H1 (cell line): ENCODE measurements around the gene RNF114. TPM values are rescaled to one million over a fixed set of nuclear protein-coding genes. Genes with fewer than 3 reads are reported as not detected.

Source experiments
- CTCF ChIA-PET: fragments of 300-600 bp; sonication (Branson Sonifier 250); formaldehyde crosslinking; loops from one replicate; lab custom pipeline; 2021; ENCODE audit not compliant: partially characterized antibody; lab: Charles Lee
- POLR2A ChIA-PET: fragments of 300-600 bp; sonication (Branson Sonifier 250); formaldehyde crosslinking; loops from one replicate; lab custom pipeline; 2021; ENCODE audit warnings: inconsistent platforms; ENCODE audit not compliant: partially characterized antibody; lab: Charles Lee
- DNase-seq, 2 experiments: peaks; one replicate each; pipeline versions ENCODE4 v3.0.0 to v3.0.0-alpha.2; 2010 to 2022; ENCODE audit warnings: low spot score in 2 of 2, low read depth in 1 of 2, mixed read lengths in 1 of 2
- FAIRE-seq: peaks from 2 replicates; lab custom pipeline; 2011; peaks lifted over from hg19 to GRCh38; lab: Jason Lieb, UNC
- H2AFZ ChIP-seq: 2 replicates; pipeline ENCODE4 v1.8.1; 2012; ENCODE audit warnings: low read length, inconsistent platforms
- H2AK5ac ChIP-seq: 2 replicates; pipeline ENCODE4 v1.6.1; 2013; ENCODE audit warnings: low read depth, low read length
- H2BK120ac ChIP-seq: replicated peaks from 2 replicates; pipeline ENCODE3; 2013; ENCODE audit warnings: low read depth, low read length, inconsistent platforms
- H2BK12ac ChIP-seq: 2 replicates; pipeline ENCODE4 v1.6.1; 2013; ENCODE audit warnings: low read depth, low read length
- H2BK15ac ChIP-seq: 2 replicates; pipeline ENCODE4 v1.6.1; 2013; ENCODE audit warnings: low read length
- H2BK20ac ChIP-seq: 2 replicates; pipeline ENCODE4 v1.6.1; 2013; ENCODE audit warnings: low read length
- H2BK5ac ChIP-seq: 2 replicates; pipeline ENCODE4 v1.6.1; 2013; ENCODE audit warnings: low read depth, low read length
- H3K14ac ChIP-seq: 2 replicates; pipeline ENCODE4 v1.6.1; 2013; ENCODE audit warnings: inconsistent platforms; ENCODE audit not compliant: insufficient read length
- H3K18ac ChIP-seq: 2 replicates; pipeline ENCODE4 v1.6.1; 2013; ENCODE audit warnings: low read length; ENCODE audit errors: extremely low read depth
- H3K23ac ChIP-seq: 2 replicates; pipeline ENCODE4 v1.6.1; 2013; ENCODE audit warnings: inconsistent platforms; ENCODE audit not compliant: insufficient read length
- H3K23me2 ChIP-seq: 2 replicates; pipeline ENCODE4 v1.6.1; 2013; ENCODE audit warnings: low read depth, low read length
- H3K27ac ChIP-seq: 2 replicates; pipeline ENCODE4 v1.6.1; 2011; ENCODE audit warnings: low read depth, low read length, inconsistent platforms
- H3K27me3 ChIP-seq, 4 experiments: replicated peaks in 1 of 4; 1 replicate in 1 of 4; 2 replicates in 3 of 4; pipeline versions ENCODE4 v1.6.1 to v1.8.1; 2011 to 2013; ENCODE audit warnings: low read length in 3 of 4, mild to moderate bottlenecking in 3 of 4, inconsistent platforms in 2 of 4, mixed read lengths in 2 of 4, moderate library complexity in 1 of 4; ENCODE audit not compliant: control insufficient read depth in 3 of 4, insufficient read depth in 3 of 4; ENCODE audit errors: extremely low read depth in 1 of 4
- H3K36me3 ChIP-seq, 4 experiments: 2 replicates each; pipeline versions ENCODE4 v1.6.1 to v1.8.1; 2011 to 2013; ENCODE audit warnings: mild to moderate bottlenecking in 4 of 4, low read length in 3 of 4, moderate library complexity in 2 of 4, control low read depth in 1 of 4, inconsistent platforms in 1 of 4; ENCODE audit not compliant: insufficient read depth in 4 of 4, control insufficient read depth in 2 of 4
- H3K4ac ChIP-seq: replicated peaks from 2 replicates; pipeline ENCODE3; 2013; ENCODE audit warnings: low read length, low read depth, mixed read lengths, inconsistent platforms; ENCODE audit not compliant: insufficient read length
- H3K4me1 ChIP-seq, 4 experiments: replicated peaks in 1 of 4; 1 replicate in 1 of 4; 2 replicates in 3 of 4; pipeline versions ENCODE4 v1.6.1 to v1.8.1; 2011 to 2013; ENCODE audit warnings: low read length in 3 of 4, inconsistent platforms in 2 of 4, mixed read lengths in 1 of 4; ENCODE audit not compliant: insufficient read depth in 4 of 4, control insufficient read depth in 3 of 4
- H3K4me2 ChIP-seq, 2 experiments: 2 replicates each; pipeline versions ENCODE4 v1.6.1 to v1.8.1; 2011 to 2013; ENCODE audit warnings: low read depth in 2 of 2, low read length in 2 of 2, control low read depth in 1 of 2, inconsistent platforms in 1 of 2, mild to moderate bottlenecking in 1 of 2; ENCODE audit not compliant: insufficient read depth in 1 of 2
- H3K4me3 ChIP-seq, 4 experiments: fragments of 200-600, 300-600 bp in 1 of 4; sonication (generic), shearing (Covaris generic), sonication (Bioruptor Twin) in 1 of 4; 2 replicates each; pipeline versions ENCODE4 v1.5.1 to v1.8.1; 2011 to 2016; ENCODE audit warnings: low read length in 4 of 4, low read depth in 3 of 4, control low read depth in 2 of 4, inconsistent platforms in 2 of 4, mild to moderate bottlenecking in 2 of 4, mixed read lengths in 1 of 4, moderate library complexity in 1 of 4; ENCODE audit not compliant: insufficient read depth in 2 of 4; ENCODE audit errors: extremely low read depth in 1 of 4
- H3K56ac ChIP-seq: replicated peaks from 2 replicates; pipeline ENCODE3; 2013; ENCODE audit warnings: low read depth, mild to moderate bottlenecking, mixed read lengths, low read length, inconsistent platforms; ENCODE audit not compliant: insufficient read length
- H3K79me1 ChIP-seq: 2 replicates; pipeline ENCODE4 v1.6.1; 2013; ENCODE audit warnings: low read depth, low read length, control low read depth
- H3K79me2 ChIP-seq, 2 experiments: 2 replicates each; pipeline versions ENCODE4 v1.6.1 to v1.8.1; 2012 to 2013; ENCODE audit warnings: low read length in 2 of 2, mild to moderate bottlenecking in 2 of 2, inconsistent platforms in 1 of 2; ENCODE audit not compliant: insufficient read depth in 2 of 2, control insufficient read depth in 1 of 2
- H3K9ac ChIP-seq, 4 experiments: replicated peaks in 1 of 4; 1 replicate in 1 of 4; 2 replicates in 3 of 4; pipeline versions ENCODE4 v1.6.1 to v1.8.1; 2011 to 2013; ENCODE audit warnings: low read depth in 3 of 4, low read length in 3 of 4, control low read depth in 2 of 4, mild to moderate bottlenecking in 2 of 4, moderate library complexity in 2 of 4, inconsistent platforms in 1 of 4; ENCODE audit errors: extremely low read depth in 1 of 4
- H3K9me3 ChIP-seq, 2 experiments: 2 replicates each; pipeline versions ENCODE4 v1.6.1 to v1.8.1; 2012 to 2013; ENCODE audit warnings: mild to moderate bottlenecking in 2 of 2, moderate library complexity in 2 of 2, control low read depth in 1 of 2, inconsistent platforms in 1 of 2, low read depth in 1 of 2, low read length in 1 of 2, mixed read lengths in 1 of 2; ENCODE audit not compliant: insufficient read depth in 2 of 2
- H4K20me1 ChIP-seq, 2 experiments: replicated peaks in 1 of 2; 2 replicates each; pipeline versions ENCODE3 to v1.8.1; 2011 to 2013; ENCODE audit warnings: inconsistent platforms in 2 of 2, low read length in 2 of 2, mild to moderate bottlenecking in 1 of 2; ENCODE audit not compliant: insufficient read depth in 2 of 2, control insufficient read depth in 1 of 2
- H4K5ac ChIP-seq: 2 replicates; pipeline ENCODE4 v1.6.1; 2013; ENCODE audit warnings: low read length, low read depth, mixed read lengths, inconsistent platforms; ENCODE audit not compliant: insufficient read length
- H4K8ac ChIP-seq: 2 replicates; pipeline ENCODE4 v1.8.0; 2013; ENCODE audit warnings: mild to moderate bottlenecking, moderate library complexity, low read length, inconsistent platforms; ENCODE audit not compliant: insufficient read depth; ENCODE audit errors: extremely low read depth
- H4K91ac ChIP-seq: replicated peaks from 2 replicates; pipeline ENCODE3; 2013; ENCODE audit warnings: low read length, mixed read lengths, inconsistent platforms; ENCODE audit not compliant: insufficient read length
- ASH2L ChIP-seq: fragments of 200-600, 300-600 bp; sonication (generic); IDR thresholded peaks from one replicate; pipeline ENCODE4 v1.7.1; 2017; ENCODE audit warnings: low read length
- CBX5 ChIP-seq: fragments of 300-800, 300-1000 bp; sonication (generic); IDR thresholded peaks from 2 replicates; pipeline ENCODE4 v1.7.1; 2016; ENCODE audit warnings: antibody characterized with exemption, low read length, low read depth
- CTBP2 ChIP-seq: IDR thresholded peaks from 2 replicates; pipeline ENCODE4 v1.7.0; 2011; ENCODE audit warnings: borderline replicate concordance, mild to moderate bottlenecking, moderate library complexity, mixed read lengths, low read length; ENCODE audit not compliant: insufficient read depth, insufficient read length
- EGR1 ChIP-seq: IDR thresholded peaks from 2 replicates; pipeline ENCODE4 v1.6.1; 2011; ENCODE audit warnings: low read depth, low read length, borderline replicate concordance
- EZH2 ChIP-seq: fragments of 200-600 bp; sonication (generic); IDR thresholded peaks from 2 replicates; pipeline ENCODE4 v1.7.1; 2012; ENCODE audit warnings: low read depth, mild to moderate bottlenecking, moderate library complexity, low read length, inconsistent platforms; ENCODE audit not compliant: severe bottlenecking
- JUN ChIP-seq: IDR thresholded peaks from 2 replicates; pipeline ENCODE4 v1.6.1; 2011; ENCODE audit warnings: low read depth, mild to moderate bottlenecking, improper control_type of control experiment, low read length
- KDM4A ChIP-seq: IDR thresholded peaks from one replicate; pipeline ENCODE4 v1.7.1; 2012; ENCODE audit warnings: low read depth, mild to moderate bottlenecking, moderate library complexity, low read length, inconsistent platforms; ENCODE audit not compliant: severe bottlenecking
- RFX5 ChIP-seq: IDR thresholded peaks from 2 replicates; pipeline ENCODE4 v1.6.1; 2011; ENCODE audit warnings: low read depth, low read length, improper control_type of control experiment, borderline replicate concordance
- RNF2 ChIP-seq: fragments of 200-900, 300-1000 bp; sonication (generic); IDR thresholded peaks from 2 replicates; pipeline ENCODE4 v1.7.1; 2016; ENCODE audit warnings: borderline replicate concordance, low read depth, mild to moderate bottlenecking, antibody characterized with exemption, low read length; ENCODE audit not compliant: poor library complexity, severe bottlenecking; ENCODE audit errors: missing control alignments
- TCF12 ChIP-seq: IDR thresholded peaks from 2 replicates; pipeline ENCODE4 v1.6.1; 2011; ENCODE audit warnings: low read depth, mild to moderate bottlenecking, low read length
- ZNF274 ChIP-seq: IDR thresholded peaks from 2 replicates; pipeline ENCODE4 v1.7.0; 2012; ENCODE audit warnings: low read length, borderline replicate concordance; ENCODE audit errors: extremely low read depth
- WGBS, 2 experiments: shearing (Covaris generic) in 1 of 2; methylation state at CpG; one replicate each; pipeline versions ENCODE4 v1.1.6 to v1.1.7; 2013 to 2015; ENCODE audit warnings: low lambda C conversion rate in 2 of 2, mixed read lengths in 2 of 2, inconsistent platforms in 1 of 2, low coverage in 1 of 2, missing lambda C conversion rate in 1 of 2; ENCODE audit not compliant: insufficient replicate concordance in 2 of 2, insufficient coverage in 1 of 2, insufficient read length in 1 of 2; ENCODE audit errors: extremely low coverage in 1 of 2, missing lambda C conversion rate in 1 of 2; 5-methylcytosine and 5-hydroxymethylcytosine counted together
- polyA plus RNA-seq, 7 experiments: library from polyadenylated mRNA; depleted of rRNA in 3 of 7; stranded (reverse) in 5 of 7; unstranded in 2 of 7; fragments of >200 nt in 5 of 7; fragments of 200-250 nt in 2 of 7; gene quantifications; 1 replicate in 5 of 7; 2 replicates in 1 of 7; 4 replicates in 1 of 7; pipeline versions ENCODE4 v1.2.1 to v1.2.3, GENCODE V29; 2011 to 2013; ENCODE audit warnings: missing spikeins in 2 of 7, mixed read lengths in 2 of 7
- total RNA-seq: library from RNA; stranded (reverse); fragmentation: NEBNext Ultra II Directional; extraction: Animal tissue kit (Norgen Biotek cat#: 25700); gene quantifications from 2 replicates; pipeline ENCODE4 v1.2.1, GENCODE V29; 2021
- TF ChIP-seq, protein P1 (sequence below): IDR thresholded peaks from 2 replicates; pipeline ENCODE4 v1.6.1; 2012; ENCODE audit warnings: low read length, inconsistent platforms

Gene RNF114
- total and polyA plus RNA-seq, 2 of the 8 experiments (the other 6 are each of a cell fraction or from before 2014, with no cell fraction given), result 81.7 to 89.9 TPM

GRCh38 chr20:49956689-49957088 lies 20.5 kb downstream of the RNF114 start:
- no peak overlapping the region for H3K18ac ChIP-seq
- no peaks in the 10 kb centered on the region for H3K79me2 ChIP-seq
- no peaks in the 10 kb centered on the region for H3K9me3 ChIP-seq
- no peak overlapping the region for H2BK120ac ChIP-seq
- no peak overlapping the region for H3K9ac ChIP-seq
- no peak overlapping the region for H4K5ac ChIP-seq
- no peak overlapping the region for H3K4me3 ChIP-seq
- no peak overlapping the region for H3K56ac ChIP-seq
- WGBS, 2 experiments, result 96% methylated on average over 17 of the region's 18 CpGs; no CpG with 5 or more reads in 1 of the 2 experiments
- no peak overlapping the region for H2BK12ac ChIP-seq
- H4K91ac ChIP-seq, result no peak overlapping the region
- no peak overlapping the region for H2BK5ac ChIP-seq
- no peaks in the 10 kb centered on the region for H3K4me1 ChIP-seq
- POLR2A ChIA-PET, result interaction anchor here (0.6 to 2.0 kb wide), 2 partner anchors 14 to 170 kb away, joined by 4 to 5 read pairs; no protein-coding TSS in a partner anchor
- no peak overlapping the region for H2AFZ ChIP-seq
- CTCF ChIA-PET, result interaction anchor here (0.8 to 1.4 kb wide), 5 partner anchors 8 to 20 kb away, joined by 3 to 6 read pairs (median 3); no protein-coding TSS in a partner anchor
- H3K14ac ChIP-seq, result no peak overlapping the region
- H3K23ac ChIP-seq, result no peak overlapping the region
- peaks cover 3 to 6% of the 10 kb centered on the region in 2 experiments for H4K20me1 ChIP-seq
- H3K27ac ChIP-seq, result no peak overlapping the region
- no peaks in the 10 kb centered on the region for H3K27me3 ChIP-seq
- FAIRE-seq, result no peak
- H3K4ac ChIP-seq, result no peak overlapping the region
- peaks cover 5 to 35% (median 20%) of the 10 kb centered on the region in 4 experiments; a peak in 6 of 8 replicates for H3K36me3 ChIP-seq
- H2BK20ac ChIP-seq, result no peak overlapping the region
- no peak overlapping the region for H4K8ac ChIP-seq
- H3K23me2 ChIP-seq, result no peaks in the 10 kb centered on the region; the same call in 1 of the 2 replicates
- H3K79me1 ChIP-seq, result no peaks in the 10 kb centered on the region
- no peak overlapping the region for H3K4me2 ChIP-seq
- H2AK5ac ChIP-seq, result no peak overlapping the region
- DNase-seq, result no peak
- no peak overlapping the region for H2BK15ac ChIP-seq
- TF ChIP-seq ZNF274 (no peak), KDM4A (no peak), RFX5 (no peak), CTBP2 (no peak), JUN (no peak), TCF12 (no peak), RNF2 (no peak), ASH2L (no peak), EZH2 (no peak), EGR1 (no peak), CBX5 (no peak)
- TF ChIP-seq, protein P1, sequence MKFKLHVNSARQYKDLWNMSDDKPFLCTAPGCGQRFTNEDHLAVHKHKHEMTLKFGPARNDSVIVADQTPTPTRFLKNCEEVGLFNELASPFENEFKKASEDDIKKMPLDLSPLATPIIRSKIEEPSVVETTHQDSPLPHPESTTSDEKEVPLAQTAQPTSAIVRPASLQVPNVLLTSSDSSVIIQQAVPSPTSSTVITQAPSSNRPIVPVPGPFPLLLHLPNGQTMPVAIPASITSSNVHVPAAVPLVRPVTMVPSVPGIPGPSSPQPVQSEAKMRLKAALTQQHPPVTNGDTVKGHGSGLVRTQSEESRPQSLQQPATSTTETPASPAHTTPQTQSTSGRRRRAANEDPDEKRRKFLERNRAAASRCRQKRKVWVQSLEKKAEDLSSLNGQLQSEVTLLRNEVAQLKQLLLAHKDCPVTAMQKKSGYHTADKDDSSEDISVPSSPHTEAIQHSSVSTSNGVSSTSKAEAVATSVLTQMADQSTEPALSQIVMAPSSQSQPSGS, result no peak
